ENCODE data around the gene EFCAB12.
"Not testable (repeated sequence)": the region's sequence is repeated elsewhere in the genome, so short reads cannot be mapped to it uniquely, and the experiment has no call there.

- TF ChIP-seq, protein P1, sequence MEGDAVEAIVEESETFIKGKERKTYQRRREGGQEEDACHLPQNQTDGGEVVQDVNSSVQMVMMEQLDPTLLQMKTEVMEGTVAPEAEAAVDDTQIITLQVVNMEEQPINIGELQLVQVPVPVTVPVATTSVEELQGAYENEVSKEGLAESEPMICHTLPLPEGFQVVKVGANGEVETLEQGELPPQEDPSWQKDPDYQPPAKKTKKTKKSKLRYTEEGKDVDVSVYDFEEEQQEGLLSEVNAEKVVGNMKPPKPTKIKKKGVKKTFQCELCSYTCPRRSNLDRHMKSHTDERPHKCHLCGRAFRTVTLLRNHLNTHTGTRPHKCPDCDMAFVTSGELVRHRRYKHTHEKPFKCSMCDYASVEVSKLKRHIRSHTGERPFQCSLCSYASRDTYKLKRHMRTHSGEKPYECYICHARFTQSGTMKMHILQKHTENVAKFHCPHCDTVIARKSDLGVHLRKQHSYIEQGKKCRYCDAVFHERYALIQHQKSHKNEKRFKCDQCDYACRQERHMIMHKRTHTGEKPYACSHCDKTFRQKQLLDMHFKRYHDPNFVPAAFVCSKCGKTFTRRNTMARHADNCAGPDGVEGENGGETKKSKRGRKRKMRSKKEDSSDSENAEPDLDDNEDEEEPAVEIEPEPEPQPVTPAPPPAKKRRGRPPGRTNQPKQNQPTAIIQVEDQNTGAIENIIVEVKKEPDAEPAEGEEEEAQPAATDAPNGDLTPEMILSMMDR (IDR thresholded peaks at IDR 0.05): not testable (repeated sequence)
- not testable (repeated sequence) for TF ChIP-seq POLR2AphosphoS5 (IDR thresholded peaks at IDR 0.05; ENCODE audit: low read depth, low read length); SIN3A (IDR thresholded peaks at IDR 0.05; ENCODE audit: borderline replicate concordance, insufficient read depth, low read depth, low read length); REST (IDR thresholded peaks at IDR 0.05; ENCODE audit: insufficient read depth in 1 of 2, low read depth in 2 of 2, low read length in 1 of 2); TCF7L2 (IDR thresholded peaks at IDR 0.05; ENCODE audit: low read depth, low read length)
Observed at GRCh38 chr3:129385507-129385906, 42.9 kb downstream of the EFCAB12 start.

Data from Panc1 (cell line).